Measurements from ENCODE around the gene DIPK1A. TPM values are rescaled to one million over a fixed set of nuclear protein-coding genes. Genes with fewer than 3 reads are reported as not detected.

DIPK1A gene
- total RNA-seq, 1 experiment from 2014 or later = 3.8 TPM

GRCh38 chr1:92850019-92850418, 111.2 kb downstream of the DIPK1A start:
- H2BK12ac ChIP-seq (ENCODE audit: insufficient read length, low read depth, low read length) = no peak overlapping the region
- no CpG with 5 or more reads among the region's 3 CpGs for WGBS (ENCODE audit: extremely low coverage, insufficient read length, low lambda C conversion rate)
- DNase-seq = no peak
- Mint-ChIP-seq H3K4me3 (no peak overlapping the region), H3K9me3 (no peaks in the 10 kb centered on the region), H3K27me3 (ENCODE audit: low read depth) (no peaks in the 10 kb centered on the region), H3K27ac (peak overlapping the region in 1 of 3 experiments; percentile 59; a peak in 1 of 7 replicates), H3K4me1 (no peaks in the 10 kb centered on the region), H3K36me3 (ENCODE audit: insufficient read depth in 1 of 3, low read depth in 3 of 3) (no peaks in the 10 kb centered on the region; a peak in 2 of 7 replicates)
- no peak overlapping the region for H3K4ac ChIP-seq (ENCODE audit: low read depth, low read length)
- H2BK20ac ChIP-seq (ENCODE audit: low read depth, low read length, poor library complexity, severe bottlenecking) = no peak overlapping the region
- H3K18ac ChIP-seq (ENCODE audit: insufficient read length, low read depth, low read length) = no peak overlapping the region
- no peak overlapping the region for H2BK15ac ChIP-seq (ENCODE audit: low read depth, low read length)
- no peaks in the 10 kb centered on the region for H3K9me3 ChIP-seq (ENCODE audit: control insufficient read depth, low read depth, low read length)
- H2AFZ ChIP-seq (ENCODE audit: low read length) = no peak overlapping the region
- no peak overlapping the region for H3K23ac ChIP-seq (ENCODE audit: insufficient read length, low read depth, low read length)
- no peak overlapping the region for H4K5ac ChIP-seq (ENCODE audit: insufficient read length, low read depth, low read length)
- H3K79me1 ChIP-seq (ENCODE audit: insufficient read depth, low read depth, low read length, poor library complexity, severe bottlenecking) = no peaks in the 10 kb centered on the region
- no peak overlapping the region for H4K91ac ChIP-seq (ENCODE audit: insufficient read length, low read depth, low read length)
- H3K9ac ChIP-seq (ENCODE audit: extremely low read depth, insufficient read length, low read length) = no peak overlapping the region
- no peak overlapping the region for H3K4me2 ChIP-seq (ENCODE audit: insufficient read depth, insufficient read length, low read length)
- H3T11ph ChIP-seq (ENCODE audit: low read length) = no peak overlapping the region
- no peak overlapping the region for H2BK120ac ChIP-seq (ENCODE audit: low read depth, low read length, poor library complexity, severe bottlenecking)
- no peak overlapping the region for H2AK5ac ChIP-seq (ENCODE audit: insufficient read length, low read length)
- H3K23me2 ChIP-seq (ENCODE audit: insufficient read length, low read depth, low read length, poor library complexity, severe bottlenecking) = no peaks in the 10 kb centered on the region
- no peaks in the 10 kb centered on the region for H3K27me3 ChIP-seq (ENCODE audit: insufficient read depth, low read length)
- TF ChIP-seq, protein P1, sequence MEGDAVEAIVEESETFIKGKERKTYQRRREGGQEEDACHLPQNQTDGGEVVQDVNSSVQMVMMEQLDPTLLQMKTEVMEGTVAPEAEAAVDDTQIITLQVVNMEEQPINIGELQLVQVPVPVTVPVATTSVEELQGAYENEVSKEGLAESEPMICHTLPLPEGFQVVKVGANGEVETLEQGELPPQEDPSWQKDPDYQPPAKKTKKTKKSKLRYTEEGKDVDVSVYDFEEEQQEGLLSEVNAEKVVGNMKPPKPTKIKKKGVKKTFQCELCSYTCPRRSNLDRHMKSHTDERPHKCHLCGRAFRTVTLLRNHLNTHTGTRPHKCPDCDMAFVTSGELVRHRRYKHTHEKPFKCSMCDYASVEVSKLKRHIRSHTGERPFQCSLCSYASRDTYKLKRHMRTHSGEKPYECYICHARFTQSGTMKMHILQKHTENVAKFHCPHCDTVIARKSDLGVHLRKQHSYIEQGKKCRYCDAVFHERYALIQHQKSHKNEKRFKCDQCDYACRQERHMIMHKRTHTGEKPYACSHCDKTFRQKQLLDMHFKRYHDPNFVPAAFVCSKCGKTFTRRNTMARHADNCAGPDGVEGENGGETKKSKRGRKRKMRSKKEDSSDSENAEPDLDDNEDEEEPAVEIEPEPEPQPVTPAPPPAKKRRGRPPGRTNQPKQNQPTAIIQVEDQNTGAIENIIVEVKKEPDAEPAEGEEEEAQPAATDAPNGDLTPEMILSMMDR (conservative IDR thresholded peaks at IDR 0.05) = no peak
- H3K14ac ChIP-seq (ENCODE audit: insufficient read depth, low read length) = no peak overlapping the region
- no peak overlapping the region for H2BK5ac ChIP-seq (ENCODE audit: insufficient read length, low read length)
- no peak overlapping the region for H3K27ac ChIP-seq (ENCODE audit: insufficient read length, low read depth, low read length)
- H3K56ac ChIP-seq (ENCODE audit: insufficient read length, low read depth, low read length) = no peak overlapping the region
- H3K4me1 ChIP-seq (ENCODE audit: insufficient read depth, low read length) = no peaks in the 10 kb centered on the region
- H4K8ac ChIP-seq (replicated peaks; ENCODE audit: insufficient read length, low read depth, low read length) = no peak overlapping the region
- H4K20me1 ChIP-seq (ENCODE audit: control insufficient read depth, insufficient read depth, insufficient read length) = no peaks in the 10 kb centered on the region
- H3K79me2 ChIP-seq (ENCODE audit: insufficient read depth, low read length) = no peaks in the 10 kb centered on the region

All from H9 (cell line).